ENCODE measurements around the gene FBXO9. TPM values are rescaled to one million over a fixed set of nuclear protein-coding genes. Genes with fewer than 3 reads are reported as not detected.

The FBXO9 gene
- total and polyA plus RNA-seq, 10 of the 15 experiments (the other 5 are each of a cell fraction or from before 2014, with no cell fraction given), result 9.9 to 68.9 (median 31.3) TPM

GRCh38 chr6:53104916-53105315 lies 39.7 kb downstream of the FBXO9 start:
- H3K4me1 ChIP-seq (ENCODE audit: control insufficient read depth, insufficient read depth, low read length), result peaks cover 7% of the 10 kb centered on the region; the same call in 1 of the 2 replicates
- H3K79me2 ChIP-seq (ENCODE audit: control insufficient read depth, insufficient read depth, low read length), result no peaks in the 10 kb centered on the region
- SMC1A ChIA-PET (ENCODE audit: uncharacterized antibody, unreplicated experiment), result no interaction called here
- no peaks in the 10 kb centered on the region for H4K20me1 ChIP-seq (ENCODE audit: control insufficient read depth, insufficient read depth)
- H3K4me3 ChIP-seq, result no peak overlapping the region
- H3K9ac ChIP-seq (ENCODE audit: control insufficient read depth, insufficient read depth, low read length), result no peak overlapping the region
- DNase-seq (ENCODE audit: low read depth, low spot score) (no peak), FAIRE-seq (no peak), ATAC-seq (no peak)
- POLR2A ChIA-PET, result no interaction called here
- H2AFZ ChIP-seq (ENCODE audit: control insufficient read depth, low read depth, low read length), result no peak overlapping the region
- H3K9me3 ChIP-seq (replicated peaks; ENCODE audit: control insufficient read depth, insufficient read depth, low read length), result no peaks in the 10 kb centered on the region
- CTCF ChIA-PET, result interaction anchor here (0.8 kb wide), 1 partner anchor 380 kb away, joined by 7 read pairs; no protein-coding TSS in a partner anchor
- no peaks in the 10 kb centered on the region for H3K27me3 ChIP-seq (replicated peaks in 1 of 2; ENCODE audit: control insufficient read depth in 2 of 2, insufficient read depth in 2 of 2, low read length in 1 of 2)
- TF ChIP-seq ZNF24 (IDR thresholded peaks at IDR 0.05), result no peak
- no peak for TF ChIP-seq PML (IDR thresholded peaks at IDR 0.05; ENCODE audit: low read length)
- TF ChIP-seq CBFB (IDR thresholded peaks at IDR 0.05; ENCODE audit: low read depth), result no peak
- no peak for TF ChIP-seq WRNIP1 (IDR thresholded peaks at IDR 0.05; ENCODE audit: borderline replicate concordance, low read depth, low read length)
- TF ChIP-seq CREB1 (IDR thresholded peaks at IDR 0.05; ENCODE audit: low read depth), result no peak
- no peak for TF ChIP-seq MYC (IDR thresholded peaks at IDR 0.05; ENCODE audit: insufficient read depth, insufficient read length, insufficient replicate concordance, low read length, severe bottlenecking)
- TF ChIP-seq BRCA1 (IDR thresholded peaks at IDR 0.05; ENCODE audit: low read depth, low read length), result no peak
- no peak for TF ChIP-seq RB1 (IDR thresholded peaks at IDR 0.05; ENCODE audit: borderline replicate concordance)
- no peak for TF ChIP-seq CHD1 (IDR thresholded peaks at IDR 0.05; ENCODE audit: low read depth, low read length)
- no peak for TF ChIP-seq SP1 (IDR thresholded peaks at IDR 0.05; ENCODE audit: low read depth, low read length)
- TF ChIP-seq FOXK2 (IDR thresholded peaks at IDR 0.05), result no peak
- no peak for TF ChIP-seq IKZF1 (conservative IDR thresholded peaks at IDR 0.05)
- no peak for TF ChIP-seq ASH2L (IDR thresholded peaks at IDR 0.05; ENCODE audit: borderline replicate concordance, low read depth)
- TF ChIP-seq ZNF592 (IDR thresholded peaks at IDR 0.05), result no peak
- TF ChIP-seq CEBPZ (IDR thresholded peaks at IDR 0.05; ENCODE audit: low read depth, low read length), result no peak
- TF ChIP-seq HDGF (IDR thresholded peaks at IDR 0.05), result no peak
- no peak overlapping the region for H3K4me2 ChIP-seq (ENCODE audit: control insufficient read depth, insufficient read depth)
- intact Hi-C loops (cut with micrococcal nuclease; ENCODE audit: unreplicated experiment) (loop anchor here (5.0 kb wide), 1 partner anchor 377 kb away; no protein-coding TSS in a partner anchor), in situ Hi-C loops (cut with MboI) (no loop called here)
- peaks cover 0 to 7% of the 10 kb centered on the region in 2 experiments; a peak in 3 of 4 replicates for H3K36me3 ChIP-seq (ENCODE audit: control insufficient read depth in 2 of 2, insufficient read depth in 2 of 2, low read length in 1 of 2)
- RAD21 ChIA-PET (ENCODE audit: unreplicated experiment), result no interaction called here
- no peak overlapping the region for H3K27ac ChIP-seq (ENCODE audit: control insufficient read depth, insufficient read depth)
- BruUV-seq (replicated peaks), result no TSS peak
